Spleen (tissue), 7 donors: Measurements from ENCODE around the gene ZNF276.

Source experiments
- CTCF ChIP-seq, 11 experiments: fragments of 200-600 bp in 7 of 11; fragments of 450-650 bp in 4 of 11; sonication (generic) in 4 of 11; IDR thresholded peaks in 8 of 11; conservative IDR thresholded peaks in 3 of 11; 1 replicate in 7 of 11; 2 replicates in 4 of 11; pipeline versions ENCODE4 v1.4.0 to v1.8.0; 2016 to 2021; ENCODE audit warnings: antibody characterized with exemption in 11 of 11, inconsistent platforms in 4 of 11, mild to moderate bottlenecking in 1 of 11
- POLR2A ChIP-seq, 3 donors: fragments of 450-650 bp; IDR thresholded peaks; one replicate each; pipeline ENCODE4 v1.5.1; 2017; ENCODE audit warnings: antibody characterized with exemption in 3 of 3, mild to moderate bottlenecking in 1 of 3
- POLR2AphosphoS5 ChIP-seq, 3 donors: sonication (generic); formaldehyde crosslinking; IDR thresholded peaks; one replicate each; pipeline ENCODE4 v1.5.1; 2017; ENCODE audit warnings: antibody characterized with exemption in 3 of 3
- donor health status: DM: no; HTN: no; CAD: no; lungs with moderate emphysema.
- donor health status: DM: no; HTN: no; CAD: no.
- donor health status: DM: no; HTN: no; CAD: no.

GRCh38 chr16:89779909-89780305, 58.6 kb downstream of the ZNF276 start:
- TF ChIP-seq POLR2A (IDR thresholded peaks at IDR 0.05) (no peak), CTCF (IDR thresholded peaks at IDR 0.05 in 8 of 11, conservative IDR thresholded peaks at IDR 0.05 in 3 of 11) (no peak), POLR2AphosphoS5 (IDR thresholded peaks at IDR 0.05) (no peak)
